ENCODE results near the gene FARS2.

Gene FARS2

GRCh38 chr6:5517796-5518195, 256.5 kb downstream of the FARS2 start:
- H3K18ac ChIP-seq (ENCODE audit: low read length): no peak overlapping the region

GRCh38 chr6:5518936-5519491, 257.7 kb downstream of the FARS2 start:
- Histone ChIP-seq H4K12ac (ENCODE audit: low read depth, low read length) (no peak overlapping the region), H3K4ac (ENCODE audit: low read depth, low read length) (no peak overlapping the region), H3K14ac (ENCODE audit: low read length) (no peak overlapping the region), H3K4me3 (ENCODE audit: low read depth, low read length) (no peak overlapping the region), H3K27me3 (ENCODE audit: insufficient read depth, low read length) (no peaks in the 10 kb centered on the region), H3K27ac (ENCODE audit: low read depth, low read length) (no peak overlapping the region), H2BK12ac (ENCODE audit: low read length) (no peak overlapping the region), H4K91ac (ENCODE audit: low read depth, low read length) (no peak overlapping the region), H3K23ac (ENCODE audit: low read length) (no peak overlapping the region), H3K79me2 (ENCODE audit: control insufficient read depth, insufficient read depth, low read length, poor library complexity) (no peaks in the 10 kb centered on the region), H3K4me1 (ENCODE audit: control insufficient read depth in 1 of 2, insufficient read depth in 2 of 2, low read length in 2 of 2) (no peaks in the 10 kb centered on the region), H3K9ac (ENCODE audit: low read length) (no peak overlapping the region), H3K18ac (ENCODE audit: low read length) (no peak overlapping the region), H4K8ac (ENCODE audit: low read depth, low read length) (no peak overlapping the region), H3K79me1 (ENCODE audit: low read length) (no peaks in the 10 kb centered on the region), H3K9me3 (ENCODE audit: insufficient read depth, low read depth, low read length) (no peaks in the 10 kb centered on the region), H2AK5ac (ENCODE audit: low read length) (no peak overlapping the region), H3K4me2 (ENCODE audit: low read length) (no peak overlapping the region), H2BK5ac (ENCODE audit: low read depth, low read length, poor library complexity) (no peak overlapping the region), H3K36me3 (ENCODE audit: control insufficient read depth in 1 of 2, insufficient read depth in 2 of 2, low read length in 2 of 2) (no peaks in the 10 kb centered on the region), H2AFZ (ENCODE audit: insufficient read depth, low read length, poor library complexity) (no peak overlapping the region), H2BK120ac (ENCODE audit: insufficient read depth, low read length, poor library complexity) (no peak overlapping the region)
- no peak for DNase-seq

More at GRCh38 chr6:5517796-5518195, 256.5 kb downstream of the FARS2 start:
- Histone ChIP-seq H3K36me3 (ENCODE audit: control insufficient read depth in 1 of 2, insufficient read depth in 2 of 2, low read length in 2 of 2) (no peaks in the 10 kb centered on the region), H3K23ac (ENCODE audit: low read length) (no peak overlapping the region), H3K27me3 (ENCODE audit: insufficient read depth, low read length) (no peaks in the 10 kb centered on the region), H3K9me3 (ENCODE audit: insufficient read depth, low read depth, low read length) (no peaks in the 10 kb centered on the region), H3K9ac (ENCODE audit: low read length) (no peak overlapping the region), H2BK12ac (ENCODE audit: low read length) (no peak overlapping the region), H2AK5ac (ENCODE audit: low read length) (no peak overlapping the region), H2BK120ac (ENCODE audit: insufficient read depth, low read length, poor library complexity) (no peak overlapping the region), H2BK5ac (ENCODE audit: low read depth, low read length, poor library complexity) (no peak overlapping the region), H4K91ac (ENCODE audit: low read depth, low read length) (no peak overlapping the region), H3K14ac (ENCODE audit: low read length) (no peak overlapping the region), H2AFZ (ENCODE audit: insufficient read depth, low read length, poor library complexity) (no peak overlapping the region), H3K4ac (ENCODE audit: low read depth, low read length) (no peak overlapping the region), H4K12ac (ENCODE audit: low read depth, low read length) (no peak overlapping the region), H3K79me2 (ENCODE audit: control insufficient read depth, insufficient read depth, low read length, poor library complexity) (no peaks in the 10 kb centered on the region), H3K4me1 (ENCODE audit: control insufficient read depth in 1 of 2, insufficient read depth in 2 of 2, low read length in 2 of 2) (no peaks in the 10 kb centered on the region), H3K4me3 (ENCODE audit: low read depth, low read length) (no peak overlapping the region), H3K79me1 (ENCODE audit: low read length) (no peaks in the 10 kb centered on the region), H3K27ac (ENCODE audit: low read depth, low read length) (no peak overlapping the region), H3K4me2 (ENCODE audit: low read length) (no peak overlapping the region), H4K8ac (ENCODE audit: low read depth, low read length) (no peak overlapping the region)
- WGBS (ENCODE audit: extremely low coverage, insufficient coverage, insufficient read length): no CpG with 5 or more reads among the region's 2 CpGs
- DNase-seq: no peak

- H3K9me3 ChIP-seq (ENCODE audit: insufficient read depth, low read depth, low read length): no peaks in the 10 kb centered on the region
- H3K14ac ChIP-seq (ENCODE audit: low read length): no peak overlapping the region
- H3K9ac ChIP-seq (ENCODE audit: low read length): no peak overlapping the region
- H3K18ac ChIP-seq (ENCODE audit: low read length): no peak overlapping the region
- H4K91ac ChIP-seq (ENCODE audit: low read depth, low read length): no peak overlapping the region
- H3K36me3 ChIP-seq (ENCODE audit: control insufficient read depth in 1 of 2, insufficient read depth in 2 of 2, low read length in 2 of 2): no peaks in the 10 kb centered on the region
- H3K79me1 ChIP-seq (ENCODE audit: low read length): no peaks in the 10 kb centered on the region
- WGBS (ENCODE audit: extremely low coverage, insufficient coverage, insufficient read length): no CpG with 5 or more reads among the region's 2 CpGs
- no peaks in the 10 kb centered on the region for H3K79me2 ChIP-seq (ENCODE audit: control insufficient read depth, insufficient read depth, low read length, poor library complexity)
- no peak overlapping the region for H2AK5ac ChIP-seq (ENCODE audit: low read length)
- no peak overlapping the region for H2BK12ac ChIP-seq (ENCODE audit: low read length)
- H2AFZ ChIP-seq (ENCODE audit: insufficient read depth, low read length, poor library complexity): no peak overlapping the region
- no peak overlapping the region for H2BK5ac ChIP-seq (ENCODE audit: low read depth, low read length, poor library complexity)
- no peak overlapping the region for H3K4me3 ChIP-seq (ENCODE audit: low read depth, low read length)
- H3K27ac ChIP-seq (ENCODE audit: low read depth, low read length): no peak overlapping the region
- H2BK120ac ChIP-seq (ENCODE audit: insufficient read depth, low read length, poor library complexity): no peak overlapping the region
- H4K12ac ChIP-seq (ENCODE audit: low read depth, low read length): no peak overlapping the region
- no peak overlapping the region for H3K4me2 ChIP-seq (ENCODE audit: low read length)
- DNase-seq: no peak
- H3K23ac ChIP-seq (ENCODE audit: low read length): no peak overlapping the region
- no peaks in the 10 kb centered on the region for H3K27me3 ChIP-seq (ENCODE audit: insufficient read depth, low read length)
- no peak overlapping the region for H4K8ac ChIP-seq (ENCODE audit: low read depth, low read length)
- H3K4me1 ChIP-seq (ENCODE audit: control insufficient read depth in 1 of 2, insufficient read depth in 2 of 2, low read length in 2 of 2): no peaks in the 10 kb centered on the region
- H3K4ac ChIP-seq (ENCODE audit: low read depth, low read length): no peak overlapping the region
Measured at GRCh38 chr6:5520796-5521195, 259.5 kb downstream of the FARS2 start.

GRCh38 chr6:5521322-5521721, 260.0 kb downstream of the FARS2 start:
- Histone ChIP-seq H3K36me3 (ENCODE audit: control insufficient read depth in 1 of 2, insufficient read depth in 2 of 2, low read length in 2 of 2) (no peaks in the 10 kb centered on the region), H3K9ac (ENCODE audit: low read length) (no peak overlapping the region), H3K4me1 (ENCODE audit: control insufficient read depth in 1 of 2, insufficient read depth in 2 of 2, low read length in 2 of 2) (no peaks in the 10 kb centered on the region), H3K79me1 (ENCODE audit: low read length) (no peaks in the 10 kb centered on the region), H2AFZ (ENCODE audit: insufficient read depth, low read length, poor library complexity) (no peak overlapping the region), H3K9me3 (ENCODE audit: insufficient read depth, low read depth, low read length) (no peaks in the 10 kb centered on the region), H3K4me2 (ENCODE audit: low read length) (no peak overlapping the region), H2BK5ac (ENCODE audit: low read depth, low read length, poor library complexity) (no peak overlapping the region), H4K12ac (ENCODE audit: low read depth, low read length) (no peak overlapping the region), H3K27me3 (ENCODE audit: insufficient read depth, low read length) (no peaks in the 10 kb centered on the region), H3K79me2 (ENCODE audit: control insufficient read depth, insufficient read depth, low read length, poor library complexity) (no peaks in the 10 kb centered on the region), H3K4ac (ENCODE audit: low read depth, low read length) (no peak overlapping the region), H3K23ac (ENCODE audit: low read length) (no peak overlapping the region), H3K27ac (ENCODE audit: low read depth, low read length) (no peak overlapping the region), H3K18ac (ENCODE audit: low read length) (no peak overlapping the region), H4K91ac (ENCODE audit: low read depth, low read length) (no peak overlapping the region), H2AK5ac (ENCODE audit: low read length) (no peak overlapping the region), H2BK120ac (ENCODE audit: insufficient read depth, low read length, poor library complexity) (no peak overlapping the region), H3K14ac (ENCODE audit: low read length) (no peak overlapping the region), H2BK12ac (ENCODE audit: low read length) (no peak overlapping the region), H4K8ac (ENCODE audit: low read depth, low read length) (no peak overlapping the region), H3K4me3 (ENCODE audit: low read depth, low read length) (no peak overlapping the region)
- DNase-seq: no peak
- WGBS (ENCODE audit: extremely low coverage, insufficient coverage, insufficient read length): no CpG with 5 or more reads among the region's 3 CpGs
